Measurements from ENCODE around the gene CORO2B. TPM values are rescaled to one million over a fixed set of nuclear protein-coding genes. Genes with fewer than 3 reads are reported as not detected.
"Not testable (repeated sequence)": the region's sequence is repeated elsewhere in the genome, so short reads cannot be mapped to it uniquely, and the experiment has no call there.

The CORO2B gene
- total RNA-seq, 1 experiment from 2014 or later = not detected

DNA sequence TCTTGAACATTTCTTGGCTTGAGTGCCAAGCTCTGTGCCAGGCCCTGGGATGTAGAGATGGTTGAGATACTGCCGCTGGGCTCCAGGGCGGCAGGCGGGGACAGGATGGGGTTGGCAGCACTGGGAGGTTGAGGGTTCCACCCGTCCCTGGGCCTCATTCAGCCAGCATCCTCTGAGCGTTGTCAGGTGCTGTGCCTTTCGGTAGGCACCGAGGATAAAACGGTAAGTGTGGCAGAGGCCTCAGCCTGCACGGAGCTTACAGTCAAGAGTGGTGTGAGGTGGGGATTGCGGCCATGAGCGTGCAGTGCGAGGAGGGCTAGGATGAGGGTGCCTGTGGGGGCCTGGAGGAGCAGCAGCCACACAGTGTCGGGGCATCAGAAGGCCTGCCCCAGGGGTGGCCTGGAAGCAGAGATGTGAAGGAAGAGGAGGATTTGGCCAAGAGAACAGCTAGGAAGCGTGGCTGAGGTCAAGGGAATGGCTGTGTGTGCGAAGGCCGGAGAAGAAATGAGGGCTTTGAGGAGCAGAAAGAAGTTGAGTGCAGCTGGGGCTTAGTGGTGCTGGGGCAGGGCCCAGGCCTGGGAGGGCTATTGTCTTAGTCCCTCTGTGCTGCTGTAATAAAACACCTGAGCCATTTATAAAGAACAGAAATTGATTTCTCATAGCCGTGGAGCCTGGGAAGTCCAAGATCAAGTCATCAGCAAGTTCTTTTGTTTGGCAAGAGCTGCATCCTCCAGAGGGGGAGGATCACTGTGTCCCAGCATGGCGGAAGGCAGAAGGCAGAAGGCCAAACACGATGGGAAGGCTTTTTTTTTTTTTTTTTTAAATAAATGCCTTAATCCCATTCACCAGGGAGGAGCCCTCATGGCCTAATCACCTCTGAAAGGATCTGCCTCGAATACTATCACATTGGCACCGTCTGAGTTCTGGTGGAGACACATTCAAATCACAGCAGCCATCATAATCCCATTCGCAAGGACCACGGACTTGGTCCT, 22.7 kb downstream of the CORO2B start:
- in situ Hi-C loops (cut with HindIII; ENCODE audit: low sequenced_read_pairs) = no loop called here

DNA sequence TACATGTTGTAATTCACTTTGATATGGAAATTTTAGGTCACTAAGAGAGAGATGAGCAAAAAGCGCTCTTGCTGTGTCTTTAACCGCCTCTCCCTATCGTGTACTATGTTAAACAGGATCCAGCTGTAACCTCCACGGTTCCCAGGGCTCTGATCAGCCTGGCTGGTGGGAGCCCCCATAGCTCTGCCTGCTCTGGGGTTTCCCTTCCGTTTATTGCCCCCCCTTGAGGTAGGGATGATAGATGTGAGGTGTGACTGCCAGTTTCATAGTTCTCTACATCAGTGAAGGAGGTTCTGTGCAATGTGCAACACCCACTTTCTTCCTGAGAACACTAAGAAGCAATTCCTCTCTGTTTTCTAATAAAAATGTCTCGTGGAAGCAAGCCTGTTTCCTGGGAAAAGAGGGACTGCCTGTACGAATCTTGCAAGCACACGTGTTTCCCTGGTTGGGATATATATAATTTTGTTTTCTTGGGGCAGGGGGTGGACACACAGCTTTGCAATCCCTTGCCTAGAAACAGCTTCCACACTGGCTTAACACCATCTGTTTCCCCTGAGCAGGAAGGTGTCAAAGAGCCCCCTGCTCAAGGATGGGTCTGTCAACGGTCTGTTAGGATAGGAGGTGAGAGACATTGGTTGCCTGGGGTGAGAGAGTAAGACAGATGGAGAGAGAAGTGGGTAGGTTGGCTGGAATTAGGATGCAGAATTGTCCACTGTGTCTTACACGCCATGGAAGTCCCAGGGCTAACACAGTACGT, 23.8 kb downstream of the CORO2B start:
- peak; percentile 35 for DNase-seq (ENCODE audit: low spot score)
- in situ Hi-C loops (cut with HindIII; ENCODE audit: low sequenced_read_pairs) = no loop called here

More for the DNA sequence above, 22.7 kb downstream of the CORO2B start:
- DNase-seq (ENCODE audit: low spot score) = peak; percentile 55

DNA sequence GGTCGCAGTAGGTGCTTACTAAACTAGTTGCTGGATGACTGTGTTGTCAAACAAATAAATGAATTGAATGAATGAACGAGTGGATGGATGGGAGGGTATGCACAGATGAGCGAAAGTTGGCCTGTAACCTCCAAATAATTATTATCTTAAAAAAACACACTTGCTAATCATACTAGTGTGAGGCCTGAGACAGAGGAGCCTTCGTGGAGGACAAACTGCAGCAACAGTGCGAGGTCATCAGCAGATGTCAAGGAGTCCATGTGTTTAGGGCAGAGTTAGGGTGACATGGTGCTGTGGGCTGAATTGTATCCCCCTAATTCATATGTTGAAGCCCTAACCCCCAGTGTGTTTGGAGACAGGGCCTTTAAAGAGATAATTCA, 24.4 kb downstream of the CORO2B start:
- in situ Hi-C loops (cut with HindIII; ENCODE audit: low sequenced_read_pairs) = no loop called here
- no peak for DNase-seq (ENCODE audit: low spot score)

DNA sequence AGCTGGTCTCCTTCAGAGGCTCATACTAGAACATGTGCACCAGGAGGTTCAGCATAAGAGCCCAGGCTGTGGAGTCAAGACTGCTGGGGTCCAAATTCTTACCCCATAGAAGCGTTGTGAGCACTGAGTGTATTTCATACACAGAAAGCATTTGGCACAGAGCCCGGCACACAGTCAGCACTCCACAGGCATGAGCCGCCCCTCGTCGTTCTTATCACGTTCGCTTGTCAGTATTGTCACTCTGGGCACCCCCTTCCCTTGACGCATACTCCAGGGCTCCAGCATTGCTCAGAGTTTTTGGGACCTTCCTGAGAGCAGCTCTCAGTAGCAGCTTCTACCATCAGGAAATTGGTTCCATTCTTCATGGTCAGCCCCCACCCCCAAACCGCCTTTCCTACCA, 25.2 kb downstream of the CORO2B start:
- in situ Hi-C loops (cut with HindIII; ENCODE audit: low sequenced_read_pairs) = no loop called here
- no peak for DNase-seq (ENCODE audit: low spot score)

DNA sequence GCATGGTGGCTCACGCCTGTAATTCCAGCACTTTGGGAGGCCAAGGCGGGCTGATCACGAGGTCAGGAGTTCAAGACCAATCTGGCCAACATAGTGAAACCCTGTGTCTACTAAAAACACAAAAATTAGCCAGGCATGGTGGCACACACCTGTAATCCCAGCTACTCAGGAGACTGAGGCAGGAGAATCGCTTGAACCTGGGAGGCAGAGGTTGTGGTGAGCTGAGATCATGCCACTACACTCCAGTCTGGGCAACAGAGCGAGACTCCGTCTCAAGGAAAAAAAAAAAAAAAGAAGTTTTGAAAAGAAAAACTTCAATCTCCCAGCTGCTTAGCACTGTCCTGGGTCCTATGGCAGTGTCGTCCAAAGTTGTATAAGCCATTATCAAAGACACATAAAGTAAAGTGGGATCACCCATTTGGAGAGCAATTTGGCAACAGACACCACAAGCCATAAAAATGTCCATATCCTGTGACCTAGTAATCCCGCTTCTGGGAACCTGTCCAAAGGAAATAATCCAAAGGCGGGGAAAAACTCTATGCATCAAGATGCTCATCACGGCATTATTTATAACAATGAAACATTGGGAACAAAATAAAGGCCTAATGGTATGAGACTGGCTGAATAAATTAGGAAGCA, 26.2 kb downstream of the CORO2B start:
- in situ Hi-C loops (cut with HindIII; ENCODE audit: low sequenced_read_pairs) = not testable (repeated sequence)
- DNase-seq (ENCODE audit: low spot score) = peak; percentile 84

DNA sequence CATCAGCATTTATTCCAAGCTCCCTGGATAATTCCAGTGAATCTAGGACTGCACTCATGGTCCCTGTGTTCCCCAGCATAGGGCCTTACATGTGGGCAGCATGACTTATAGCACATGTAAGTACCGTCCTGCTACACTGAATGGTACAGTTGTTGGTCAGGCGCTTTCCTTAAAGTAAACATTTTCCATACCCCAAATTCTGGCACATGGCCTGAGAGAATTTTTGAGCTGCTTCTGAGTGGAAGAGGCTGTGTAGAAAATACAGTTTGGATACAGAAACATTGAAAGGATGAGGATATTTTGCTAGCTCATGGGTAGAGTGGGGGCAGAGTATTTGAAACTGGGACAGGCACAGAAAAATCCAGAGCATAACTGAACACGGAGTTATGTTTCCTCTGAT, 27.6 kb downstream of the CORO2B start:
- DNase-seq (ENCODE audit: low spot score) = no peak
- in situ Hi-C loops (cut with HindIII; ENCODE audit: low sequenced_read_pairs) = no loop called here

DNA sequence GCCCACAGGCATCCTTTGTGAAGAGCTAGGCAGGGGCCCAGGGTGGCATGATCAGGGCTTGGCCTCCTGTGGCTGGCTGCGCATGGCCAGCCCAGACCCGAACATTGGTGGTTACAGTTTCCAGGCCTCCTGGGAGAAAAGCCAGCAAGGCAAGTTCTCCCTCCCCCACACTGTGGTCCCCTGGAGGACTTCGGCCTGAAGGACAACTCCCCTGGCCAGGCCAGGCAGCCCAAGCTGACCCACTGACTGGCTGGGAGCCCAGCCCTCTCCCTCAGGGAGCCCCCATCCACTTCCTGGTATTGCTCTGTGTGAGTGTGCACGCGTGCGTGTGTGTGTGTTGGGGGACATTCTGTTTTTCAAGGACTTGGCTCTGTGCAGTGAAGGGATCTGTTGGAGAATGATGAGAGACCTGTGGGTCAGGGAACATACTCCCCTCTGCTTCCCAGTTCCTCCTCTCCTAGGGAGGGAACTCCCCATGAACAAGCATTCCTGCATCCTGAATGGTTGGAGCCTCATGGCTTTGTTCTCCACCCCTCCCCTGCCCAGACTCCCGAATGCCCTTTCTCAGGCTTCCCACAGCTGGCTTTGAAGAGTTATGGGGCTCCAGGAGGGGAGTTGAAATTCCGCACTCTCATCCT, 29.5 kb downstream of the CORO2B start:
- in situ Hi-C loops (cut with HindIII; ENCODE audit: low sequenced_read_pairs) = no loop called here
- DNase-seq (ENCODE audit: low spot score) = no peak

DNA sequence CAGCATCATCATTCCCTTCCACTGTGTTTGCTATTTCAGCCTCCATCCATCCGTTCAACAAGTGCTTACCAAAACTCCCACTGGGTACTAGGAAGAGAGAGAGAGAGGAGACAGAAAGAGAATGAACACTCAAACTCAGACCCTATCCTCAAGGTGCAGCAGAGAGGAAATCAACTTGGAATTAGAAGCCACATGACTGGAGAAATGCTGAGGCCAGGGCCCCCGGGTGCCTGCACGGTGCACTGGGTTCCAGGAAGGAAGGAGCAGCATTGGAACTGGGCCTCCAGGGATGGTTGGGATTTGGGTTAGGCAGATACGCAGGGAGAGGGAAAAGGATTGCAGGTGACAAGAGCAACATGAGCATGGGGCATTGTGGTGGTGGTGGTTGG, 30.0 kb downstream of the CORO2B start:
- in situ Hi-C loops (cut with HindIII; ENCODE audit: low sequenced_read_pairs) = no loop called here
- no peak for DNase-seq (ENCODE audit: low spot score)

DNA sequence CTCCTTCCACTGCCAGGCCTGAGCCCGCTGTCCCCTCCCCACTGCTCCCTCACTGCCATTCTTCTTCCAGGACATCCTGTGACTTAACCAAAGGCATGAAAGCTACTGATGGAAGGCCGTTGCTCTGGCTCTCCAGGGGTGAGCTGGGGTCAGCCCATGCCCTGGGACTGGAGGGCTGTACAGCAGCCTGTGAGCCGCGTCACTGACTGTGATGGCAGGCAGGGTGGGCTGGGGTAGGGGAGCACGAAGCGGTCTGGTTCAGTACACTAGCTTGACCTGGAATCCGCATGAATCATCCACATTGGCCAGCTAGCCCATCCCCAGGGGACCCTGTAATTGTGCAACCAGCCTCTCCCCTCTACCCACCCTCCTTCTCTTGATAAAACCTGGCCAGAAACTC, 30.8 kb downstream of the CORO2B start:
- no peak for DNase-seq (ENCODE audit: low spot score)
- in situ Hi-C loops (cut with HindIII; ENCODE audit: low sequenced_read_pairs) = no loop called here

DNA sequence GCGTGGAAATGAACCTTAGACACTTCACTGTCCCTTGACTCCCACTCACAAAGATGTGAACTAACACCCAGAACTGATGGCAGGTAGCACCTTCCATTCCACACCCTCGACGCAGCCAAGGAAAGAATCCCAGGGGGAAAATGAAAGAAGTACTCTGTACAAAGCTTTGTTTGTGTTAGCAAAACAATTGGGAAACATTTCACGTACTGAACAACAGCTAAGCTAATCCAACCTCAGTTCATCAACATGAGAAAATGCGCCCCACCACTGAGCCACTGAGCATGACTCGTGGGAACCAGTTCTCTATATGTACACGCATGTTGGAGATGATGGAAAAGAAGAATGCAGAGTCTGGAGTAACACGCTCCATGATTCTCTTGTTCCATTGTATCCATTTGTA, 32.0 kb downstream of the CORO2B start:
- in situ Hi-C loops (cut with HindIII; ENCODE audit: low sequenced_read_pairs) = no loop called here
- DNase-seq (ENCODE audit: low spot score) = no peak

DNA sequence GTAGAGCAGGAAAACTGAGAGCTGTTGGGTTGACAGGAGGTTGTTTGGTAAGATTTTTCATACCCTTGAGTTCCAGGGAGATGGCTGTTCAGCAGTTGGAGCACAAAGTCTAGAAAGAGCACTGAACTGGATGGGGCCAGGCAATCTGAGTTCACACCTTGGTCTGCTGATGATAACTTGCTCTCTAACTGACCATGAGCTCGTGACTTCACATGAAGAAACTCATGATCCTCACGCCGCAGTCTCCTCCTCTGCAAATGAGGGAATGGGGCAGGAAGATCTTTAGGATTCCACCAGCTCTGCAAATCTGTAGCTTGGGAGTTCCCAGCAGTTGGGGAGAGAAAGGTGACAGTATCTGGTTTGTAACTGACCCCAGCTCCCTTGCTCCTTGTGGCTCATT, 33.7 kb downstream of the CORO2B start:
- DNase-seq (ENCODE audit: low spot score) = no peak
- in situ Hi-C loops (cut with HindIII; ENCODE audit: low sequenced_read_pairs) = no loop called here

DNA sequence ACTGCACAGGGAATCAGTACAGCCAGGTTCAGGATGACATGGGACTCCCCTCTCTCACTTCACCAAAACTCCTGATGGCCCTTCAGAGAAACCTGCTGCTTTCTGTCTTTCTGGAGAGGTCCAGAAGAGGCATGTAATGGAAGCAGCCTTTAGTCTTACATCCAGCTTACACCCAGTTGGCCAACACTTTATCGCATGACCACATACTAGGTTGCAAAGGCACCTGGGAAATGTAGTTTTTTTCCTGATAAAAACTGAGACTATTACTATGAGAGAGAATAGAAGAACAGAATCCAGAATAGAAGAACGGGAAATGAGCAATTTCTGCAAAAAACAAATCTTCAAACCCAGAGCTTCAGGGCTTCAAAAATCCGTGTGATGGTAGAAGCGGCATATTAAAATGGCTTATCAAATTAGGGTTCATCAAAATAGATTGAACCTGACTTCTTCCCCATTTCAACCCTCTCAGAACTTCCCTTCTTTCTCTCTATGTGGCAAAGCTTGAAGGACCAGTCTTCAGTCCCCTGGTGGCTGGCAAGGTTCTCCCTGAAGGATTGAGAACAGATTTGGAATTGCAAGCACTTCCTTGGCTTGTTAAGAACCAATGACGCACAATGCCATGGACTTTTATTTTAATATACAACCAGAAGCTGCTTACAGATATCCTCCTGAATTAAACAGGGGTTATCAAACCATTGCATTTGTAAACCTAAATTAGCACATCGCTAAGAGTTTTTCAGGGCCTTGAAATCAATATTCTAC, 34.4 kb downstream of the CORO2B start:
- in situ Hi-C loops (cut with HindIII; ENCODE audit: low sequenced_read_pairs) = no loop called here
- DNase-seq (ENCODE audit: low spot score) = no peak

DNA sequence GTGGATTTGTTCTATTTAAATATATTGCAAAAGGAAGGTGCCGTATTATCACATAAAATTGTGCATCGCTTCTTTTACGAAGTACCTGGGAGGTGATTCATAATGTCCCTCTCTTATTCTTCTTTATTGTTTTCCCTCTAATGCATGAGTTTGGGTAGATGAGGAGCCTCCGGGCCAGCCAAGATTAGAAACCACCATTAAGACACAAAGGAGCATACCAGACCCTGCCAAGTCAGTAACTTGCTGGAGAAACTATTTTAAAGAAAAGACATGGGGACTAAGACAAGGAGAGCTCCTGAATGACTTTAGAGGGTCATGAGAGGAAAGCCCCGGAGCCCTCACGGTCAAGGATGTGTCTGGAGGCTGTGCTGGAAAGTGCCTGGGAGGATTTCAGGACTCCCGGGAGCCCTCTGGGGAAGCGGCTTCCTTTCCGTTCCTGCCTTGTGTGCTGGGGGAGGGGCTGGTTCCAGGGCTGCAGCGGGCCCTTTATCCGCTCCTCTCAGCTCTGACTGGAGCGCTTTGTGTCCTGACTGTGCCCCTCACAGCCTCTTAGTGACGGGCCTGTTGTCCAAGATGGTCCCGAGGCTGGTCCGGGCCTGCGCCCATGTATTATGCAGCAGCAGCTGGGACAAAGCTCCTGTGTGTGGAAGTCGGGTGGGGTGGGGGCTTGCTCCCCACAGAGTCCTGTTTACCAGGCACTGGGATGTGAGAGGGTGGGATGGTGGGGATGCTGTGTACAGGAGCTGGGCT, 35.7 kb downstream of the CORO2B start:
- DNase-seq (ENCODE audit: low spot score) = no peak
- in situ Hi-C loops (cut with HindIII; ENCODE audit: low sequenced_read_pairs) = no loop called here

DNA sequence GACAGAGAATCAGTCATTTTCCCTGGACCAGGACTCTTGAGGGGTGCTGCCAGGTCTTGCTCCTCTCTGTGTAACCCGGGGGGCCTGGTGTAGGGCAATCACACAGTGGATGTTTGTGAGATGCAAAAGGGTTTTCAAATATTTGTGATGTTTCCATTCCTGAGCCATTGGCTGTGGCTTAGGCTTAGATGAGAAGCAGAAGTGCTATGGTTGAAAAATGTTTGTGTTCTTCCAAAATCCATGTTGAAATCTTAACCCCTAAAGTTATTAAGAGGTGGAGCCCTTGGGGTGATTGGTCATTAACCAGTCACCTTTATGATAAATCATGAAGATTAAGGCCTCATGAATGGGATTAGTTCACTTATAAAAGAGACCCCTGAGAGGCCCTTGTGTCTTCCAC, 36.5 kb downstream of the CORO2B start:
- in situ Hi-C loops (cut with HindIII; ENCODE audit: low sequenced_read_pairs) = no loop called here

DNA sequence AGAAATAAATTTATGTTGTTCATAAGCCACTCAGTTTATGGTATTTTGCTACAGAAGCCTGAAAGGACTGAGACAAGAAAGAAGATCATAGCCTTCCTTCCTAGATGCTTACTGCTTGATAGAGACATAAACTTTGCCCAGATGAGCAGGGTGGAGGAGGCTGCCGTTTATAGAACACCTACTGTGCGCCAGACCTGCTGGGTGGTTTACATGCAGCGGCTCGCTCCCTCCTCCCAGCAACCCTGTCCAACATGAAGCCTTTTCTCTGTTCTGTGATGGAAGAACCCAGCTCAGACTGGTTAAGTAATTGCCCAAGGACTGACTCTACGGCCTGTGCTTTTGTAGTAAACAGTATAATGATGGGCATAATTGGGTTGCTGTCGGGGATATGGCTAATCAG, 37.0 kb downstream of the CORO2B start:
- in situ Hi-C loops (cut with HindIII; ENCODE audit: low sequenced_read_pairs) = no loop called here
- no peak for DNase-seq (ENCODE audit: low spot score)

More for the DNA sequence above, 36.5 kb downstream of the CORO2B start:
- DNase-seq (ENCODE audit: low spot score) = no peak

DNA sequence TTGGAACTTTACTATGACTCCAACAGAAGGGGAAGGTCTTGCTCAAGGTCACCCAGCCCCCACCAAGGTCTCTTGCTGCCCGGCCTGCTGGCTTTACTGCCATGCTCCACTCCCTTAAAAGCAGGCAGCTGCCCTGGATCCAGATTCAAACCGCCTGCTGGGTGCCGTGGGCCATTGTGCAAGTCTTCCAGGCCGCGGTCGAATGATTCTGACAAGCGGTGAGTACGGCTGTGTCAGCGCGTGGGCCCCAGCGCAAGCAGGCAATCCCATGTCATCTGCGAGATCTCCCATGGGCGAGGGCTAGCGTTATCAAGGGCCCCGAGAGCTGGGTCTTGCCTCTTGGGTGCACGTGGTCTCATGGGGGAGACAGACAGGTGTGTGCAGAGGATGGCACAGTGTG, 37.6 kb downstream of the CORO2B start:
- in situ Hi-C loops (cut with HindIII; ENCODE audit: low sequenced_read_pairs) = no loop called here

DNA sequence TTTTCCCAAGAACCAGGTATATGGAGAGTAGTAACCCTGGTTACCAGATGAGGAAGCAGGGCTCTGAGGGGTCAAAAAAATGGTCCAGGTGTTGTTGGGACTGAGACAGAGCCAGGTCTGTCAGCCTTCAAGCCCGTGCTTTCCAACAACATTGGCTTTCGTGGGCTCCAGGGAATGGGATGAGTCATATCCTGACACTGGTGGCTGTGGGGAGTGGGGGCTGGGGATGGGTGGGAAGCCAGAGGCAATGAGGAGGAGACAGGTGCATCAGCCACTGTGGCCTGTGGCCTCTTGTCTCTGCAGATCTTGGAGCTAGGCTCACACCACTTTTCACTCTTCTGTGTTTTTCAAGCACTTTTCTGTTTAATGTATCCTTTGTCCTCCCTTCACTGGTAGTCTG, 38.2 kb downstream of the CORO2B start:
- in situ Hi-C loops (cut with HindIII; ENCODE audit: low sequenced_read_pairs) = no loop called here
- DNase-seq (ENCODE audit: low spot score) = no peak

More for the DNA sequence above, 37.6 kb downstream of the CORO2B start:
- peak; percentile 82 for DNase-seq (ENCODE audit: low spot score)

DNA sequence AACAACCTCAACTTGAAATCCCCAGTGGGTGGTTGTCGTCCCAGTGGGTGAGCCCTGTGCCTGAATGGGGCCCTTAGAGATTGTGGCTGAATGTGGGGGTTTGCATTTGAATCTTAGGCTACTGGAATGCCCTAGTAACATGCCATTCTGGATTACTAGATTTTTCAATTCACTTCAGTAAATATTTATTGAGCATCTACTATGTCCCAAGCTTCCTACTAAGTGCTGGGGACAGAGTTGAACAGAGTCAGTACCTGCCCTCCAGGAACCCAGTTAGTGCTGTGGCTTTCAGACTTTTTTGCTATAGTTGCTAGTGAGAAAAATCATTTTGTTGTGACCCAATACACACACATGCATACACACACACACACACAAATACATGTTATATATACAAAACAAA, 39.0 kb downstream of the CORO2B start:
- in situ Hi-C loops (cut with HindIII; ENCODE audit: low sequenced_read_pairs) = no loop called here
- no peak for DNase-seq (ENCODE audit: low spot score)
